Fibroblast of pulmonary artery (primary cell): ENCODE results near the gene TRMT2B.
A peak's percentile ranks its signal among the peaks of the same experiment; 100 is the strongest.
"Not testable (repeated sequence)": the region's sequence is repeated elsewhere in the genome, so short reads cannot be mapped to it uniquely, and the experiment has no call there.

Source experiments
- DNase-seq: peaks from one replicate; pipeline ENCODE4 v3.0.0-alpha.2; 2010; ENCODE audit warnings: low read depth
- H3K4me3 ChIP-seq: replicated peaks from 2 replicates; pipeline ENCODE4 v1.5.1; 2011; ENCODE audit warnings: low read depth, mild to moderate bottlenecking, control low read depth, low read length, moderate library complexity
- CTCF ChIP-seq: IDR thresholded peaks from 2 replicates; pipeline ENCODE4 v1.5.1; 2011; ENCODE audit warnings: mild to moderate bottlenecking, control low read depth, low read length, inconsistent platforms; ENCODE audit errors: missing control alignments

Gene TRMT2B

GRCh38 chrX:100995469-100995868 is 56.4 kb downstream of the TRMT2B start:
- peak; percentile 74 for DNase-seq
- TF ChIP-seq CTCF: no peak
- no peak overlapping the region for H3K4me3 ChIP-seq

DNA sequence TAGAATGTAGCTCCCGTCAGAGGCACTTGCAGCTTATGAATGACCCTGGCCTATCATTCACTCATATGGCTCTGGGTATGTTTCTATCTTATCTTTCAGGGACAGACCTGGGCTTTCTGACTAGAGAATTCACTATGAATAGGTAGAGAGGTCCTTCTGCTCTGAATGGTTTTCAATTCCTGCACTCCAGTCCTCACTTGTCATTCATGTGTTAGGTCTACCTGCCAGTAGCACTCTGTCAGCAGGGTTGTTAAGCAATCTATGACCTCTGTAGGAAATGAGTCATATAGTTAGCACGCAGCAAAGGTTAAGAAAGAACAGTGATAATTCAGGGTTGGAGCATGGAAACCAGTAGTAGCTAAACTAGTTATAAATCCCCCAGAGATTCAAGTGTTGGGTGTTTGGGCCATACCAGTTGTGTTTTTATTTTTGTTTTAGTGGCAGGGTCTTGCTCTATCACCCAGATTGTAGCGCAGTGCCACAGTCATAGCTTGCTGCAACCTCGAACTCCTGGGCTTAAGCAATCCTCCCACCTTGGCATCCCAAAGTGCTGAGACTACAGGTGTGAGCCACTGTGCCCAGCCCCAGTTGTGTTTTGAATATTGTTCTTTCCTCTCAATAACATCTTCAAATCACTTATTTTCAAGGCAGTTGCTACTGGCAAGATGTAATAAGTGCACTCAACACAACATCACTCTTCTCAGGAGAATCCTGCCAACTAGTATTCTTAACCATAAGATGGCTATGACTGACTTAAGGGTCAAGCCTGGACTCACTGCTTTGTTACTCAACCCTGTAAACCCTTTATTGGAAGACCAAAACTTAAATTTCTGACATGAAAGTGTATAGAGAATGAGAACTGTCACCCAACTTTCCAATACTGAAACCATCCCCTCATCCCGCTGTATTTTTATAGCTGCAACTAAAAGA is 57.3 kb downstream of the TRMT2B start:
- no peak for TF ChIP-seq CTCF
- H3K4me3 ChIP-seq: no peak overlapping the region
- peak; percentile 45 for DNase-seq

DNA sequence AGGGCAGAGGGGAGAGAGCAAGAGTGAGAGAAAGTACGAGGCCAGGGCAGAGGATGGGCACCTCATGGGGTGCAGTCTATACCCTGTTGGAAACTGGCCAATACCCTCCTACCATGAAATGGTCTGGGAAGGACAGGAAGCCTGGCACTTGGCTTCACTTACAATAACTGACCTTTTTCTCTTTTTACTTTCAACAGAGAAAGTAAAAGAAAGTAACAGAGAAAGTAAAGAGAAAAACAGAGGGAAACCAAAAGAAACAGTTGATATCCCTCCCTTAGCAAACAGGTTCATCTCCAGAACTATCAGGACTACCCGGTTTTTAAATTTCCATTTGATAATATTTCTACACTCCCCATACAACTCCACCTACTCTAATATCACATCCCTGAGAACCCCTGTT is 61.8 kb downstream of the TRMT2B start:
- no peak for TF ChIP-seq CTCF
- H3K4me3 ChIP-seq: no peak overlapping the region
- DNase-seq: no peak

- DNase-seq: no peak
- no peak overlapping the region for H3K4me3 ChIP-seq
- no peak for TF ChIP-seq CTCF
Observed at GRCh38 chrX:100984818-100985217, 67.1 kb downstream of the TRMT2B start.

- DNase-seq, H3K4me3 ChIP-seq: not testable (repeated sequence)
Observed at GRCh38 chrX:100981498-100981845, 70.4 kb downstream of the TRMT2B start.

- peak; percentile 69 for DNase-seq
- no peak overlapping the region for H3K4me3 ChIP-seq
- TF ChIP-seq CTCF: no peak
Observed at GRCh38 chrX:100980608-100981497, 71.1 kb downstream of the TRMT2B start.

DNA sequence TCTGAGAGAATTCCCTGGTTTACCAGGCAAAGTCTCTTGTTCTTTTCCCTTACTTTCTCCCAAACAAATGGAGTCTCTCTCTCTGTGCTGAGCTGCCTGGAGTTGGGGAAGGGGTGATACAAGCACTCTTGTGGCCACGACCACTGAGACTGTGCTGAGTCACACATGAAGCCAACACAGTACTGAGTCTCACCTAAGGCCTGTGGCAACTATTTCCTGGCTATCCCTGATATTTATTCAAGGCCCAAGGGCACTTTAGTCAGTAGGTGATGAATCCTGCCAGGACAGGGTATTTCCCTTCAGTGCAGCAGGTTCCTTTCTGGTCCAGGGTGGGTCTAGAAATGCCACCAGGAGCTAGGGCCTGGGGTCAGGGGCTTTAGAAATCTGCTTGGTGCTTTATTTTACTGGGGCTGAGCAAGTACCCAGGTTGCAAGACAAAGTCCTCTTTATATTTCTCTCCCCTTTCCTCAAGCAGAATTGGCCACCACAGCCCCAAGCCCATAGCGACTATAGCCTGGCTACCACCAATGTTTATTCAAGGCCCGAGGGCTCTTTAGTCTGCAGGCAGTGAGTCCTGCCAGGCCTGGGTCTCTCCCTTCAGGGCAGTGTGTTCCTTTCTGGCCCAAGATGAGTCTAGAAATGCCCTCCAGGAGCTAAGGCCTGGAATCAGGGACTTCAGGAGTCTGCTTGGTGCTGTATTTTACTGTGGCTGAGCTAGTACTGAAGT is 71.9 kb downstream of the TRMT2B start:
- DNase-seq: no peak
- H3K4me3 ChIP-seq: no peak overlapping the region
- no peak for TF ChIP-seq CTCF
